ENCODE measurements around the gene SIL1. TPM values are rescaled to one million over a fixed set of nuclear protein-coding genes. Genes with fewer than 3 reads are reported as not detected.

SIL1 gene
- total RNA-seq, 1 experiment from 2014 or later = 10.7 TPM

DNA sequence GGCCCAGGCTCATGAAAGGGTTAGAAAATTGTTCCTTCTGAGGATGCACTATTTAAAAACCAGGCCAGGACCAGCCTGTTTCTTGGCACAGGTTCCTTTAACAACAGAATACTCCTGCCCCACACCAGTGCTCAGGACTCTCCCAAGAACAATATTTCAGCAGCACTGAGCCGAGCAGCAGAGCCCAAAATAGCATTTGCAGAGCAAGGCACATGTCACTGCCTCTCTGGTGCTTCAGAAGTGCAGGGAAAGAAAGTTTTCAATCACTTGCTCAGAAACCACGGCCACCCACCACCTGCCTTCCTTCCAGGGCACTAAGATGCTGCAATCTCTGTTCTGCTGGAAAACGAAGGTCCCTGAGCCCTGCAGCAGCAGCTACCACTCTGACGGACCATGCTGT, 77.6 kb downstream of the SIL1 start:
- ChIA-PET CTCF (no interaction called here), POLR2A (no interaction called here)

DNA sequence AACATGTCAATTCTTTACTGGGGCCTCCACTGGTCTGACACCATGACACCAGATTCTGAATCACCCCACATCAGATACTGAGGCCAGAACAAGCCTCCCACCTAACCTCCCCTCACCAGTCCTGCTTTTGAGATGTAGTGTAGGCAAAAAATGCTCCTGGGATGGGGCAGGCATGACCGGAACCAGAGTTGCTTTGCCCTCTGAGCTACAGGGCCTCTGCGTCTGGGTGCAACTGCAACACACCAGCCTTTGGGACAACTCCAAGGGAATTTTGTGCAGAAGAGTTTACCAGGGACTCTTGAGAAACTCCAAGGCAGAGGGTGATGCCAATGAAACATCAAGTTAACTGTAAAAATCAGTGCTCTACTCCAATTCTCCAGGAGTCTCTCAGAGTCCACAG, 79.4 kb downstream of the SIL1 start:
- H3K4me1 Mint-ChIP-seq = no peaks in the 10 kb centered on the region
- no peak overlapping the region for H3K27ac Mint-ChIP-seq
- CTCF ChIA-PET = no interaction called here
- DNase-seq (ENCODE audit: low spot score) (no peak), ATAC-seq (no peak)
- no peak for TF ChIP-seq CREB1 (CRISPR knock-in tag; IDR thresholded peaks at IDR 0.05)
- TF ChIP-seq, protein P1, sequence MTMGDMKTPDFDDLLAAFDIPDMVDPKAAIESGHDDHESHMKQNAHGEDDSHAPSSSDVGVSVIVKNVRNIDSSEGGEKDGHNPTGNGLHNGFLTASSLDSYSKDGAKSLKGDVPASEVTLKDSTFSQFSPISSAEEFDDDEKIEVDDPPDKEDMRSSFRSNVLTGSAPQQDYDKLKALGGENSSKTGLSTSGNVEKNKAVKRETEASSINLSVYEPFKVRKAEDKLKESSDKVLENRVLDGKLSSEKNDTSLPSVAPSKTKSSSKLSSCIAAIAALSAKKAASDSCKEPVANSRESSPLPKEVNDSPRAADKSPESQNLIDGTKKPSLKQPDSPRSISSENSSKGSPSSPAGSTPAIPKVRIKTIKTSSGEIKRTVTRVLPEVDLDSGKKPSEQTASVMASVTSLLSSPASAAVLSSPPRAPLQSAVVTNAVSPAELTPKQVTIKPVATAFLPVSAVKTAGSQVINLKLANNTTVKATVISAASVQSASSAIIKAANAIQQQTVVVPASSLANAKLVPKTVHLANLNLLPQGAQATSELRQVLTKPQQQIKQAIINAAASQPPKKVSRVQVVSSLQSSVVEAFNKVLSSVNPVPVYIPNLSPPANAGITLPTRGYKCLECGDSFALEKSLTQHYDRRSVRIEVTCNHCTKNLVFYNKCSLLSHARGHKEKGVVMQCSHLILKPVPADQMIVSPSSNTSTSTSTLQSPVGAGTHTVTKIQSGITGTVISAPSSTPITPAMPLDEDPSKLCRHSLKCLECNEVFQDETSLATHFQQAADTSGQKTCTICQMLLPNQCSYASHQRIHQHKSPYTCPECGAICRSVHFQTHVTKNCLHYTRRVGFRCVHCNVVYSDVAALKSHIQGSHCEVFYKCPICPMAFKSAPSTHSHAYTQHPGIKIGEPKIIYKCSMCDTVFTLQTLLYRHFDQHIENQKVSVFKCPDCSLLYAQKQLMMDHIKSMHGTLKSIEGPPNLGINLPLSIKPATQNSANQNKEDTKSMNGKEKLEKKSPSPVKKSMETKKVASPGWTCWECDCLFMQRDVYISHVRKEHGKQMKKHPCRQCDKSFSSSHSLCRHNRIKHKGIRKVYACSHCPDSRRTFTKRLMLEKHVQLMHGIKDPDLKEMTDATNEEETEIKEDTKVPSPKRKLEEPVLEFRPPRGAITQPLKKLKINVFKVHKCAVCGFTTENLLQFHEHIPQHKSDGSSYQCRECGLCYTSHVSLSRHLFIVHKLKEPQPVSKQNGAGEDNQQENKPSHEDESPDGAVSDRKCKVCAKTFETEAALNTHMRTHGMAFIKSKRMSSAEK (CRISPR knock-in tag; IDR thresholded peaks at IDR 0.05; ENCODE audit: borderline replicate concordance) = no peak
- no peak for TF ChIP-seq ZNF263 (CRISPR knock-in tag; IDR thresholded peaks at IDR 0.05; ENCODE audit: low read depth)
- TF ChIP-seq, protein P2, sequence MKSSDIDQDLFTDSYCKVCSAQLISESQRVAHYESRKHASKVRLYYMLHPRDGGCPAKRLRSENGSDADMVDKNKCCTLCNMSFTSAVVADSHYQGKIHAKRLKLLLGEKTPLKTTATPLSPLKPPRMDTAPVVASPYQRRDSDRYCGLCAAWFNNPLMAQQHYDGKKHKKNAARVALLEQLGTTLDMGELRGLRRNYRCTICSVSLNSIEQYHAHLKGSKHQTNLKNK (CRISPR knock-in tag; IDR thresholded peaks at IDR 0.05) = no peak
- TF ChIP-seq GRHL2 (CRISPR knock-in tag; IDR thresholded peaks at IDR 0.05; ENCODE audit: insufficient replicate concordance, severe bottlenecking) = no peak
- TF ChIP-seq ZBTB21 (CRISPR knock-in tag; IDR thresholded peaks at IDR 0.05; ENCODE audit: borderline replicate concordance) = no peak
- TF ChIP-seq NFYB (CRISPR knock-in tag; conservative IDR thresholded peaks at IDR 0.05; ENCODE audit: low read depth) = no peak
- no peak for TF ChIP-seq SMAD4 (CRISPR knock-in tag; IDR thresholded peaks at IDR 0.05)
- TF ChIP-seq, protein P3, sequence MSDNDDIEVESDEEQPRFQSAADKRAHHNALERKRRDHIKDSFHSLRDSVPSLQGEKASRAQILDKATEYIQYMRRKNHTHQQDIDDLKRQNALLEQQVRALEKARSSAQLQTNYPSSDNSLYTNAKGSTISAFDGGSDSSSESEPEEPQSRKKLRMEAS (CRISPR knock-in tag; IDR thresholded peaks at IDR 0.05) = no peak
- TF ChIP-seq, protein P4, sequence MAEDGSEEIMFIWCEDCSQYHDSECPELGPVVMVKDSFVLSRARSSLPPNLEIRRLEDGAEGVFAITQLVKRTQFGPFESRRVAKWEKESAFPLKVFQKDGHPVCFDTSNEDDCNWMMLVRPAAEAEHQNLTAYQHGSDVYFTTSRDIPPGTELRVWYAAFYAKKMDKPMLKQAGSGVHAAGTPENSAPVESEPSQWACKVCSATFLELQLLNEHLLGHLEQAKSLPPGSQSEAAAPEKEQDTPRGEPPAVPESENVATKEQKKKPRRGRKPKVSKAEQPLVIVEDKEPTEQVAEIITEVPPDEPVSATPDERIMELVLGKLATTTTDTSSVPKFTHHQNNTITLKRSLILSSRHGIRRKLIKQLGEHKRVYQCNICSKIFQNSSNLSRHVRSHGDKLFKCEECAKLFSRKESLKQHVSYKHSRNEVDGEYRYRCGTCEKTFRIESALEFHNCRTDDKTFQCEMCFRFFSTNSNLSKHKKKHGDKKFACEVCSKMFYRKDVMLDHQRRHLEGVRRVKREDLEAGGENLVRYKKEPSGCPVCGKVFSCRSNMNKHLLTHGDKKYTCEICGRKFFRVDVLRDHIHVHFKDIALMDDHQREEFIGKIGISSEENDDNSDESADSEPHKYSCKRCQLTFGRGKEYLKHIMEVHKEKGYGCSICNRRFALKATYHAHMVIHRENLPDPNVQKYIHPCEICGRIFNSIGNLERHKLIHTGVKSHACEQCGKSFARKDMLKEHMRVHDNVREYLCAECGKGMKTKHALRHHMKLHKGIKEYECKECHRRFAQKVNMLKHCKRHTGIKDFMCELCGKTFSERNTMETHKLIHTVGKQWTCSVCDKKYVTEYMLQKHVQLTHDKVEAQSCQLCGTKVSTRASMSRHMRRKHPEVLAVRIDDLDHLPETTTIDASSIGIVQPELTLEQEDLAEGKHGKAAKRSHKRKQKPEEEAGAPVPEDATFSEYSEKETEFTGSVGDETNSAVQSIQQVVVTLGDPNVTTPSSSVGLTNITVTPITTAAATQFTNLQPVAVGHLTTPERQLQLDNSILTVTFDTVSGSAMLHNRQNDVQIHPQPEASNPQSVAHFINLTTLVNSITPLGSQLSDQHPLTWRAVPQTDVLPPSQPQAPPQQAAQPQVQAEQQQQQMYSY (CRISPR knock-in tag; IDR thresholded peaks at IDR 0.05) = no peak
- no peak for TF ChIP-seq SP1 (CRISPR knock-in tag; conservative IDR thresholded peaks at IDR 0.05)
- TF ChIP-seq, protein P5, sequence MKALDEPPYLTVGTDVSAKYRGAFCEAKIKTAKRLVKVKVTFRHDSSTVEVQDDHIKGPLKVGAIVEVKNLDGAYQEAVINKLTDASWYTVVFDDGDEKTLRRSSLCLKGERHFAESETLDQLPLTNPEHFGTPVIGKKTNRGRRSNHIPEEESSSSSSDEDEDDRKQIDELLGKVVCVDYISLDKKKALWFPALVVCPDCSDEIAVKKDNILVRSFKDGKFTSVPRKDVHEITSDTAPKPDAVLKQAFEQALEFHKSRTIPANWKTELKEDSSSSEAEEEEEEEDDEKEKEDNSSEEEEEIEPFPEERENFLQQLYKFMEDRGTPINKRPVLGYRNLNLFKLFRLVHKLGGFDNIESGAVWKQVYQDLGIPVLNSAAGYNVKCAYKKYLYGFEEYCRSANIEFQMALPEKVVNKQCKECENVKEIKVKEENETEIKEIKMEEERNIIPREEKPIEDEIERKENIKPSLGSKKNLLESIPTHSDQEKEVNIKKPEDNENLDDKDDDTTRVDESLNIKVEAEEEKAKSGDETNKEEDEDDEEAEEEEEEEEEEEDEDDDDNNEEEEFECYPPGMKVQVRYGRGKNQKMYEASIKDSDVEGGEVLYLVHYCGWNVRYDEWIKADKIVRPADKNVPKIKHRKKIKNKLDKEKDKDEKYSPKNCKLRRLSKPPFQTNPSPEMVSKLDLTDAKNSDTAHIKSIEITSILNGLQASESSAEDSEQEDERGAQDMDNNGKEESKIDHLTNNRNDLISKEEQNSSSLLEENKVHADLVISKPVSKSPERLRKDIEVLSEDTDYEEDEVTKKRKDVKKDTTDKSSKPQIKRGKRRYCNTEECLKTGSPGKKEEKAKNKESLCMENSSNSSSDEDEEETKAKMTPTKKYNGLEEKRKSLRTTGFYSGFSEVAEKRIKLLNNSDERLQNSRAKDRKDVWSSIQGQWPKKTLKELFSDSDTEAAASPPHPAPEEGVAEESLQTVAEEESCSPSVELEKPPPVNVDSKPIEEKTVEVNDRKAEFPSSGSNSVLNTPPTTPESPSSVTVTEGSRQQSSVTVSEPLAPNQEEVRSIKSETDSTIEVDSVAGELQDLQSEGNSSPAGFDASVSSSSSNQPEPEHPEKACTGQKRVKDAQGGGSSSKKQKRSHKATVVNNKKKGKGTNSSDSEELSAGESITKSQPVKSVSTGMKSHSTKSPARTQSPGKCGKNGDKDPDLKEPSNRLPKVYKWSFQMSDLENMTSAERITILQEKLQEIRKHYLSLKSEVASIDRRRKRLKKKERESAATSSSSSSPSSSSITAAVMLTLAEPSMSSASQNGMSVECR (CRISPR knock-in tag; IDR thresholded peaks at IDR 0.05; ENCODE audit: borderline replicate concordance) = no peak
- H3K36me3 Mint-ChIP-seq = no peaks in the 10 kb centered on the region
- POLR2A ChIA-PET = no interaction called here
- H3K4me3 Mint-ChIP-seq = no peak overlapping the region
- H3K9me3 Mint-ChIP-seq = no peaks in the 10 kb centered on the region
- no peaks in the 10 kb centered on the region for H3K27me3 Mint-ChIP-seq (ENCODE audit: low read depth)

More for the DNA sequence above, 77.6 kb downstream of the SIL1 start:
- Mint-ChIP-seq H3K27ac (no peak overlapping the region), H3K27me3 (ENCODE audit: low read depth) (no peaks in the 10 kb centered on the region), H3K36me3 (no peaks in the 10 kb centered on the region), H3K4me1 (no peaks in the 10 kb centered on the region), H3K9me3 (no peaks in the 10 kb centered on the region), H3K4me3 (no peak overlapping the region)
- ATAC-seq = no peak
- TF ChIP-seq, protein P6, sequence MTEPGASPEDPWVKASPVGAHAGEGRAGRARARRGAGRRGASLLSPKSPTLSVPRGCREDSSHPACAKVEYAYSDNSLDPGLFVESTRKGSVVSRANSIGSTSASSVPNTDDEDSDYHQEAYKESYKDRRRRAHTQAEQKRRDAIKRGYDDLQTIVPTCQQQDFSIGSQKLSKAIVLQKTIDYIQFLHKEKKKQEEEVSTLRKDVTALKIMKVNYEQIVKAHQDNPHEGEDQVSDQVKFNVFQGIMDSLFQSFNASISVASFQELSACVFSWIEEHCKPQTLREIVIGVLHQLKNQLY (CRISPR knock-in tag; IDR thresholded peaks at IDR 0.05) = no peak
- no peak for TF ChIP-seq SMAD3 (CRISPR knock-in tag; IDR thresholded peaks at IDR 0.05; ENCODE audit: borderline replicate concordance)
- no peak for DNase-seq (ENCODE audit: low spot score)

Data from WTC11 (cell line).